NCI-H524 treated with DMSO at 0.1 percent for 48 hours (cell line): Measurements from ENCODE around the gene MPZL2.

Experiments used
- DNase-seq: peaks from one replicate; lab custom pipeline; 2025; lab: John Stamatoyannopoulos, UW

The MPZL2 gene

GRCh38 chr11:118219244-118219643 is 44.9 kb downstream of the MPZL2 start:
- DNase-seq = no peak

GRCh38 chr11:118217575-118217974 is 46.5 kb downstream of the MPZL2 start:
- no peak for DNase-seq

GRCh38 chr11:118216621-118217481 is 47.2 kb downstream of the MPZL2 start:
- DNase-seq = no peak

GRCh38 chr11:118215765-118216164 is 48.3 kb downstream of the MPZL2 start:
- DNase-seq = no peak

- no peak for DNase-seq
These were observed 48.8 kb downstream of the MPZL2 start for GRCh38 chr11:118215262-118215661.

GRCh38 chr11:118214210-118214914 is 49.7 kb downstream of the MPZL2 start:
- DNase-seq = no peak

GRCh38 chr11:118213781-118214180 is 50.3 kb downstream of the MPZL2 start:
- DNase-seq = no peak

GRCh38 chr11:118213201-118213600 is 50.9 kb downstream of the MPZL2 start:
- DNase-seq = no peak

- DNase-seq = no peak
These were observed 51.3 kb downstream of the MPZL2 start for GRCh38 chr11:118212781-118213191.

GRCh38 chr11:118212131-118212725 is 51.9 kb downstream of the MPZL2 start:
- DNase-seq = no peak

- DNase-seq = no peak
These were observed 53.1 kb downstream of the MPZL2 start for GRCh38 chr11:118211006-118211405.

GRCh38 chr11:118210323-118210722 is 53.8 kb downstream of the MPZL2 start:
- DNase-seq = no peak

GRCh38 chr11:118209033-118209432 is 55.1 kb downstream of the MPZL2 start:
- no peak for DNase-seq

- DNase-seq = no peak
These were observed 57.0 kb downstream of the MPZL2 start for GRCh38 chr11:118207079-118207478.

- DNase-seq = peak; percentile 4
These were observed 57.6 kb downstream of the MPZL2 start for GRCh38 chr11:118206391-118207031.

- no peak for DNase-seq
These were observed 58.3 kb downstream of the MPZL2 start for GRCh38 chr11:118205606-118206378.
